NCI-H146 treated with DMSO at 0.1 percent for 48 hours (cell line): ENCODE results near the gene CCNL2.
A peak's percentile ranks its signal among the peaks of the same experiment; 100 is the strongest.
"Not testable (repeated sequence)": the region's sequence is repeated elsewhere in the genome, so short reads cannot be mapped to it uniquely, and the experiment has no call there.

Experiments used
- DNase-seq: peaks from one replicate; lab custom pipeline; 2025; ENCODE audit not compliant: unreplicated experiment; lab: John Stamatoyannopoulos, UW

Gene CCNL2

GRCh38 chr1:1399872-1400575, 889 bp upstream of the CCNL2 start:
- no peak for DNase-seq

GRCh38 chr1:1398677-1399186, 403 bp downstream of the CCNL2 start:
- DNase-seq, result no peak

GRCh38 chr1:1397839-1398523, 1.2 kb downstream of the CCNL2 start:
- DNase-seq, result no peak

DNA sequence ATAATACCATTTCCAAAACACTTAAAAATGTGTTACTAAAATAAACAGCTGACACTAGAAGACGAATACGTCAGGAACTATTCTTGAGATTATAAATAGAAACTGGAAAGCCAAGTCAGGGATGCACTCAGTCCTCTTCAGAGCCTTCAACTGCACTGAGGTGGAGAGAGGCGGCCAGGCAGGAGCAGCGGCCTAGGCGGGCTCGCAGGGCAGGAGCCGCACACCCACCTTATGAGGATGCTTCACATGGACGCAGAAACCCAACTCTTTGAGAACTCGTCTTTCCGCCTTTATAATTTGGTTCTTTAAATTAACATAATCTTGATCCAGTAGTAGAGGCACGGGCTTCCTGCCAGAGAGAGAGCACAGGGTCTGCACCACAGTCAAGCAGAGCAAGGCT, 4.0 kb downstream of the CCNL2 start:
- DNase-seq, result no peak

GRCh38 chr1:1394116-1394515, 5.0 kb downstream of the CCNL2 start:
- DNase-seq, result no peak

DNA sequence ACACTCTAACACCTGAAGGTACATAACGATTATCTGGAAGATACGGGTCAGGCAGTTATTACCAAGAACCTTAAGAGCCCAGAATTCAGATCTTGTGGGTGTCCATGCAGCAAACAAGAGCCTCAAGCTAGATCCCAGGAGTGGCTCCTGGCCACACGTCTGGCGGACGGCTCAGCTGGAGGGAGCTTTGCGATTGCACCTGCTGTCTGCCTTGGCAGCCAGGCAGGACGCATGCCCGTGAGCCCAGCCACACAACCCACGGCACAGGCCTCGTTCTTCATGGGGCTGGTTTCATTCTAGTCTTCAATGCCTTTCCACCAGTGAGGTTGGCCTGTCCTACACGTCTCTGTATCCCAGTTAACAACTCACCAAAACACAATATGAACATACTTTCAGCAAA, 5.7 kb downstream of the CCNL2 start:
- no peak for DNase-seq

DNA sequence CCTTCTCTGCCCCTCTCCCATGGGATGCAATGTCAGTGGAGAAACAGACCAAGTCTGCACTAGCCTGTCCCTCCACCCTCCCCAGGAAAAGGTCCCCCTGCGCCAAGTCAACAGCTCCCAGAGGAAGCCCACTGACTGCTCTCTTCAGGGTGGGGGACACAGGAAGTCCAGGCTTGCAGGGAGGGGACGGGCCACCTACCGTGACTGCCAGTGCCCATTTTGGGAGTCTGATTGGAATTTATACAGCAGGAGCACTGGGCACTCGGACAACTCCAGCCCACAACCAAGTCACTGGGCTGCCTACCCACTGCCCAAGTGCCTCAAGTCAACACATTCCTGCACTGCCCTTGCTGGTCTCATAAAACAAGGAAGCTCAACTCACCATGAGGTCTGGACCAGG, 6.1 kb downstream of the CCNL2 start:
- DNase-seq, result no peak

- no peak for DNase-seq
These were observed 7.9 kb downstream of the CCNL2 start for GRCh38 chr1:1391225-1391624.

DNA sequence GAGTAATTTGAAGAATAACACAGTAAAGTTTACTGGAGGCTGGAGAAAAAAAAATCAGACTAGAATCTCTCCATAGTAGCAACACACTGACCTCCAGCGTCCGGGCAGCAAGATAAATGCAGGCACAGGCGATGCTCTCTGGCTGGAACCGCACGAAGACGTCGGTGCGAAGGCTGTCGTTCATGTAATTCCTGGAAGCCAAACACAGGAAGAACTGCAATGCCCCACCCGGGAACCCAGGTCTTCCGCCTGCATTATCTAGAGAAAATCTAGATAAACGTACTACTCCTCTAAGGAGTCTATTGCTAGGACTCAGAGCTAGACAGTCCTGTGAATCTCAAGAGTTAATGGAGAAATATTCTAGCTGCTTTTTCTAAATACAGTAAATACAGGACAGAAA, 8.5 kb downstream of the CCNL2 start:
- no peak for DNase-seq

DNA sequence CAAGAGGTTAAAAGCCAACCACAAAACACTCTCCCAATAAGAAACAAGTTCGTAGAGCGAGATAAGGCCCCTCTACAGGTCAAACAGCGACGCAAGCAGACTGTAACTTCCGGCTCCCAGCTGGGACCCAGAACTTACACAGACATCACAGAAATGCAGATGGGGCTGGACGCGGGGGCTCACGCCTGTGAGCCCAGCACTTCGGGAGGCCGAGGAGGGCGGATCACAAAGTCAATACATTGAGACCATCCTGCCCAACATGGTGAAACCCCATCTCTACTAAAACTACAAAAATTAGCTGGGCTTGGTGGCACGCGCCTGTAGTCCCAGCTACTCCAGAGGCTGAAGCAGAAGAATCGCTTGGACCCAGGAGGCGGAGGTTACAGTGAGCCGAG, 11.1 kb downstream of the CCNL2 start:
- no peak for DNase-seq

DNA sequence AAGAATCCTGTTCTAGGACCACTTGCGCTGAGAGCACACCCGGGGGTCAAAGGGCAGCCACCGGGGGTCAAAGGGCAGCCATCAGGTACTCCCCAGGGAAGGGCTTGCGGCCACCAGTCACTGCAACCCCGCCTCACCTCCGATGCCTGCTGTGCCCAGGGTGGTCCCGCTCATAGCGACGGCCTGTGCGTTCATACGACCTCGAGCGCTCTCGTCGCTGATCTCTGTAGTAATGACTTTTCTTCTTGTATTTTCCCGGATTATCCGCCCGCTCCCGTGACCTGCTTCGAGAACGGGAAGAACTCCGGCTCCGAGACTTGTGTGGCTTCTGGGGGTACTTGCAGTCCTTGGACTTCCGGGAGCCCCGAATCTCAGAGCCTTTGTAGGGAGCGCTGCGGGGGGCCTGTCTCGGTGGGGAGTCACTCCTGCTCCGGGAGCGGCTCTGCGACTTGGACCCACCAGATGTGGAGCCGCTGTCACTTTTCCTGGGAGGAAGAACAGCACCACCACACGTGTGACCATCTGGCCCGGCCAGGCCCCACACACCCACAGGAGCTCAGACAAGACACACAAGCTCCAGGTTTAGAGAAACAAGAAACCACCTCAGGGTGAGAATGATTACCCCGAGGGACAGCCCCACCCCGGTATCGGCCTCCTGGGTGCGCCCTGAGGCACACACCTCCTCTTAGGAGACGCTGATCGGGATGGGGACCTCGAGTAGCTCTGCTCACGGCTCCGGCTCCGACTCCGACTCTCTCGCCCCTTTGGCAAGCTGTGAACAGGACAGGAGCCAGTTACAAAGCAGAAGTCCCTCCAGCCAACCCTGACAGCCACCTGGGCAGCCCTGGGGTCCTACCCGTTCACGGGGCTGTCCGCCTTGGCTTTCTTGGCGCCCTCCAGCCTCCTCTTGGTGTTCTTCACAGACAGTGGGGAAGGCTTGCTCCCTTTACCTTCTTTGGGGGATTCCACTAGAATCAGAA, 11.7 kb downstream of the CCNL2 start:
- no peak for DNase-seq

DNA sequence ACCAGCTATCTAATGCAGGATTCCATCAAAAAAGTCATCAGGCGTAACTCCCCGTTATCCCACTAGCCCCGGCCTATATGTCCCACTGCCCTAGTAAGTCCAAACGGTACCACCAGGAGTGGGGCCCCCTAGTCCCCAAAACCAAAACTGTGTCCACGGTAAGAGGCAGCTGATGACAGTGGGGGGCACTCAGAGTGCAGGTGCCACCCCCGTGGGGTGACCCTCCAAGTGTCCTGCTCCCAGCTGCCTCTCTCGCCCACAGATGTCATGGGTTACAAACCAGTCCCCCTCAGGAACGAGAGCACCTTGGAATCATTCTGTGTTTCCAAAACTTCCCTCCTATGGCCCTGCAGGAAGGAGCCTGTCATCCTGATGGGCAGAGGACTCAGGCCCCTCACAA, 13.2 kb downstream of the CCNL2 start:
- no peak for DNase-seq

DNA sequence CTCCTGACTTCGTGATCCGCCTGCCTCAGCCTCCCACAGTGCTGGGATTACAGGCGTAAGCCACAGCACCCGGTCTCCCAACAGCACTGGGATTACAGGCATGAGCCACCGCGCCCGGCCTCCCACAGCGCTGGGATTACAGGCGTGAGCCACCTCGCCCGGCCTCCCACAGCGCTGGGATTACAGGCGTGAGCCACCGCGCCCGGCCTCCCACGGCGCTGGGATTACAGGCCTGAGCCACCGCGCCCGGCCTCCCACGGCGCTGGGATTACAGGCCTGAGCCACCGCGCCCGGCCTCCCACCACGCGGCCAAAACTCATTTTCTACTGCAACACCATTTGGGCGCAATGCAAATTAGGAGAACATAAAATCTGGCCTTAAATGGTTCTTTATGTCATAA, 13.8 kb downstream of the CCNL2 start:
- not testable (repeated sequence) for DNase-seq

- no peak for DNase-seq
These were observed 17.8 kb downstream of the CCNL2 start for GRCh38 chr1:1381294-1381693.

DNA sequence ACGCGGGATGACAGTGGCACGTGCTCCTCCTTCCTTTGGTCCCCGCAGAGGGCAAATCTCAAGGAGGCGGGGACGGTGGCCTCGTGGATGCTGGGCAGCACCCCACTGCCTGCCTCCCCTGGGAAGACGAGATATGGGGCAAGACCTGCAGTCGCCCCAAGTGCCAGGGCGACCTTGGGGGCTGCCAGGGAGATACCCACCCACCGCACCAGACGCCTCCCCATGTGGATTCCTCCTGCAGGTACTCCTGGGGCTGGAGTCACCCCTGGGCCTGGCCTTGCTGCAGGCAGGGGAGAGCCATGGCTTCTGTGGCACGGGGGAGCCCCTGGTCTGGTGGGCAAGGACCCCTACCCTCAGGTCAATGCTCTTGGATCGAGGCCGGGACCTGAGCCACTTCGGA, 18.3 kb downstream of the CCNL2 start:
- DNase-seq, result no peak

- DNase-seq, result no peak
These were observed 21.5 kb downstream of the CCNL2 start for GRCh38 chr1:1377540-1378205.

DNA sequence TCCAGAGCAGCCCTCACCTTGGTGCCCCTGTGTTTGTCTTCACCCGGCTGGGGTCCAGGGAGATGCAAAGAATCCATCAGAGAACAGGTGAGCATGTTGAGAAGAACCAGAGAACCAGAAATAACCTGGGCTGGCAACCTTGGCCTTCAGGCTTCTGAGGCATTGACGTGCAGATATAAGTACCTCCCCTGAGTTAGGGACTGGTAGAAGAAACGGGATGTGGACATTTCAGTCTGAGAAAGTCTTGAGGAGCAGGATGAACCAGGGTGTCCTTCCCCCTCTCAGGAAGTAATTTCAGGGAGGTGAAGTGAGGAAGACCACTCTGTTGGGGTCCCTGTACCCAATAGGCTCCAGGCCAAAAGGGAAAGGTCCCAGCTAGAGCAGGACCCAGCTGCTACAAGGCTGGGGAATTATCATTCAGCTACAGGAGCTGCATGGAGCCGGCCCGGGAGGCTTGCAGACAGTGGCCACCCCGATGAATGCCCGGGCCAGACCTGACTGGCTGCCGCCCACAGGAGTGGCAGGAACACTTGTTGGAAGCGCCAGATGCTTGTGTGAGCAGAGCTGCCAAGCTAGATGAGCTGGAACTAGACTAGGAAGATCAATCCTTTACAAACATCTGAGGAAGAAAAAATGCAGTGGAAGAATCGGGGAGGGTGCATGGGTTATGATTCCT, 22.4 kb downstream of the CCNL2 start:
- DNase-seq, result no peak

GRCh38 chr1:1374929-1375662, 24.0 kb downstream of the CCNL2 start, which contains the start of gene AURKAIP1:
Gene AURKAIP1 (minus strand): TSS chr1:1375207. CDS start chr1:1374756, 451 bp downstream.
- DNase-seq, result peak; percentile 91

- no peak for DNase-seq
These were observed 24.6 kb downstream of the CCNL2 start for GRCh38 chr1:1374589-1374928.
